Measurements from ENCODE around the gene AKR7A3.

The AKR7A3 gene

DNA sequence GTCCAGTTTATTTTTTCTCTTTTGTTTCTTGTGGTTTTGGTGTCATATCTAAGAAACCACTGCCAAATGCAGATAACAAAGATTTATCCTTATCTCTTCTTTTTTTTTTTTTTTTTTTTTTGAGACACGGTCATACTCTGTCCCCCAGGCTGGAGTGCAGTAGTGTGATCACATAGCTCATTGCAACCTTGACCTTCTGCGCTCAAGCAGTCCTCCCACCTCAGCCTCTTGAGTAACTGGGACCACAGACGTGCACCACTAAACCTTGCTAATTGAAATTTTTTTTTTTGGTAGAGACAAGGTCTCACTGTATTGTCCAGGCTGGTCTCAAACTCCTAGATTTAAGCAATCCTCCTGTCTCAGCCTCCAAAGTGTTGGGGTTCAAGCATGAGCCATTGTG, 32.5 kb upstream of the AKR7A3 start:
- TF ChIP-seq, protein P1, sequence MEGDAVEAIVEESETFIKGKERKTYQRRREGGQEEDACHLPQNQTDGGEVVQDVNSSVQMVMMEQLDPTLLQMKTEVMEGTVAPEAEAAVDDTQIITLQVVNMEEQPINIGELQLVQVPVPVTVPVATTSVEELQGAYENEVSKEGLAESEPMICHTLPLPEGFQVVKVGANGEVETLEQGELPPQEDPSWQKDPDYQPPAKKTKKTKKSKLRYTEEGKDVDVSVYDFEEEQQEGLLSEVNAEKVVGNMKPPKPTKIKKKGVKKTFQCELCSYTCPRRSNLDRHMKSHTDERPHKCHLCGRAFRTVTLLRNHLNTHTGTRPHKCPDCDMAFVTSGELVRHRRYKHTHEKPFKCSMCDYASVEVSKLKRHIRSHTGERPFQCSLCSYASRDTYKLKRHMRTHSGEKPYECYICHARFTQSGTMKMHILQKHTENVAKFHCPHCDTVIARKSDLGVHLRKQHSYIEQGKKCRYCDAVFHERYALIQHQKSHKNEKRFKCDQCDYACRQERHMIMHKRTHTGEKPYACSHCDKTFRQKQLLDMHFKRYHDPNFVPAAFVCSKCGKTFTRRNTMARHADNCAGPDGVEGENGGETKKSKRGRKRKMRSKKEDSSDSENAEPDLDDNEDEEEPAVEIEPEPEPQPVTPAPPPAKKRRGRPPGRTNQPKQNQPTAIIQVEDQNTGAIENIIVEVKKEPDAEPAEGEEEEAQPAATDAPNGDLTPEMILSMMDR (IDR thresholded peaks at IDR 0.05; ENCODE audit: insufficient read depth, low read depth, low read length, missing control alignments), result no peak
- no peak overlapping the region for H3K4me3 ChIP-seq (ENCODE audit: low read length)
- DNase-seq (ENCODE audit: low read depth), result no peak

GRCh38 chr1:19319196-19319595, 30.6 kb upstream of the AKR7A3 start:
- no peak overlapping the region for H3K4me3 ChIP-seq (ENCODE audit: low read length)
- DNase-seq (ENCODE audit: low read depth), result peak; percentile 61
- TF ChIP-seq, protein P1 (IDR thresholded peaks at IDR 0.05; ENCODE audit: insufficient read depth, low read depth, low read length, missing control alignments), result no peak

DNA sequence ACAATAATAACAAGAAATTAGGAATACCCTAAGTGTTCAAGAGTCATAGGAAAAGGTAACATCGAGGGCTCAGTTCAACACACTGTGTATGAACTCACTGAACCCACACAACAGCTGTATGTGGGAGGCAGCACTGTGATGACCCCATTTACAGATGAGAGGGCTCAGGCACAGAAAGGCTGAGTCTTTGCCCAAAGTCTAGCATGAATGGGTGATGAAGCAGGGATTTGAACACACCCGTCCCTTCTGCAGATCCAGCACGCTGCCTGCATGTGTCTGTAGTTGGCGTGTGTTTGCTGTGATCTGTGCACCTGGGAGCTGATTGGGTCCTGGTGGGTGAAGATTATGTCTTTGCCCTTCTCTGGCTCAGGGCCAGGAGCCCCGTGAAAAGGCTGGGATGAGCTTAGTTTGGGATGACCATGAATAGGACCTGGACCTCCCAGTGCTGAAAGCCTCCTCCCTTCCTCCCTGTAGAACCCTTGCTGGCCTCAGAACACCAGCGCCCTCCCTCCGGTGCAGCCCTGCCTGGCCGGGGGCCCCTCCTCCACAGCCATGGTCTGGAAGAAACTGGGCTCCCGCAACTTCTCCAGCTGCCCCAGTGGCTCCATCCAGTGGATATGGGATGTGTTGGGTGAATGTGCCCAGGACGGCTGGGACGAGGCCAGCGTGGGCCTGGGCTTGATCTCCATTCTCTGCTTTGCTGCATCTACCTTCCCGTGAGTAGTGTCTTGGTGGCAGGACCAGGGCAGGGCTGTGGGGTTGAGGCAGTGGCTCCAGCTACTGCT, 28.7 kb upstream of the AKR7A3 start:
- no peak for DNase-seq (ENCODE audit: low read depth)
- TF ChIP-seq, protein P1 (IDR thresholded peaks at IDR 0.05; ENCODE audit: insufficient read depth, low read depth, low read length, missing control alignments), result no peak
- H3K4me3 ChIP-seq (ENCODE audit: low read length), result no peak overlapping the region

DNA sequence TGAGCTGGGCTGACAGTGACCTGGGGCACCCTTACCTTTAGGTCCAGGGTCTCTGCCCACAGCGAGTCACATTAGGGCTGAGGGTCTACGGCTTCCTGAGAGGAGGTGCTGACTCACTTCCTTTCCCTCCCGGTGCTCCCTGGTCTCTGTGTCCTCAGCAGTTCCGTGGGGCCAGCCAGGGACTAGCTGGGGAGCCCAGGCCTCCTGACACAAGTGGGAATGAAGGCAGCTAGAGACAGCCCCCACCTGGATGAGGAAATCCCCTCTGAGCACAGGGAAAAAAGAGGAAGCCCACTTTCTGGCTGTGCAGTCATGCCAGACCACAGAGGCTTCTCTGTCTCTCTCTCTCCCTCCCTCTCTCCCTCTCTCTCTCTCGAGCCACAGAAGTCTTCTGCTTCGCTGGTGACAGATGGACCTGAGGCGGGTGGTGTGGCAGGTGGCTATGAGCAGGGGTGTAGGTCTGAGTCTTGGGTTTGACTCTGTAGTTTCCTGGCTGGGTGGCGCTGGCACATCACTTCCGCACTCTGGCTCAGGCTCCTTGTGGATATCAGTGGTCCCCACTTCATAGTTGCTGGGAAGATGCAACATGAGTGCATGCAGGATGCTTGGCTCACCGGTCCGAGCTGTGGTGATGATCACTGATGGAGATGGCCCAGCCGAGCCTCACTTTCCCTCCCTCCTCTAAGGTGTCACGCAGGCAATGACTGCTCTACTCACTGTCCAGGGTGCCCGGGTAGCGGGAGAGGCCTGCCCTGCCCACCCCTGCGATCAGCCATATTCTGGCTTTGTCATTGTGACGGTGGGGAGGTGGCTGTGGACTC, 27.0 kb upstream of the AKR7A3 start:
- no peak for DNase-seq (ENCODE audit: low read depth)
- H3K4me3 ChIP-seq (ENCODE audit: low read length), result no peak overlapping the region
- TF ChIP-seq, protein P1 (IDR thresholded peaks at IDR 0.05; ENCODE audit: insufficient read depth, low read depth, low read length, missing control alignments), result no peak

DNA sequence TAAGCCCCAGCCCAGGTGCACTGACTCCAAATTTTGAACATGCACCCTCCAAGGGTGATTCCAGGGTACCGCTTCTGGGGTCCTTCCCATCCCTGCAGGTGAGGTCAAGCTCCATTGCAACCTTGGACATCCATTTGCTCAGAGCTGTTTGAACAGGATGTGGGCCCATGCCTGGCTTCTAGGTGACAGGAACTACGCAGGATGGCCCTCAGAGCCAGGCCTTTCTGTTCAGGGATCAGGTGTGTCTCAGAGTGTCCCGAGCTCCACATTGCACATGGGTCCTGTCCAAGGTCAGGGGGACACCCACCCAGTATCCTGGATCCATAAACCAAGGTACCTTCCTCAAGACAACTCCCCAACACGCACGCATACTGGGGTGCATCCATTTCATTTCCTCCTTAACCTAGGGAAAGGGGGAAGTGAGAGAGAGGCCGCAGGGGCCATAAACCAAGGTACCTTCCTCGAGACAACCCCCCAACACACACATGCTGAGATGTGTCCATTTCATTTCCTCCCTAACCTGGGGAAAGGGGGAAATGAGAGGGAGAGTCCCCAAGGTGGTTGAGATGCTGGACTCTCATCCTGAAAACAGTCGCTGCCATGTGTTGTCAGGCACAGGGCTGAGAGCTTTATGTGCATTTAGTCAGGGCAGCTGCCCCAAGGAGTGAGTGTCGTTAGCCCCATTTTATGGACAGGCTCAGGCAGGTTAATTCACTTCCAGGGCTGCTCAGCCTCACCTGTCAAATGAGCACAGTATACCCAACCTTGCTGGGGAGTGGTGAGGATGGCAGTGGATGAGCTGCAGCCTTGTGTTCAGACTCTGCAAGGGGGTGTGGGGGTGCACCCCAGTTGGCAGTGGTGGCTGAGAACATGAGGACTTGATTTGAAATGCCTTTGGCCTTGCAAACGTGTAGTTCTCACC, 25.7 kb upstream of the AKR7A3 start:
- H3K4me3 ChIP-seq (ENCODE audit: low read length), result no peak overlapping the region
- TF ChIP-seq, protein P1 (IDR thresholded peaks at IDR 0.05; ENCODE audit: insufficient read depth, low read depth, low read length, missing control alignments), result no peak
- peak; percentile 51 for DNase-seq (ENCODE audit: low read depth)

DNA sequence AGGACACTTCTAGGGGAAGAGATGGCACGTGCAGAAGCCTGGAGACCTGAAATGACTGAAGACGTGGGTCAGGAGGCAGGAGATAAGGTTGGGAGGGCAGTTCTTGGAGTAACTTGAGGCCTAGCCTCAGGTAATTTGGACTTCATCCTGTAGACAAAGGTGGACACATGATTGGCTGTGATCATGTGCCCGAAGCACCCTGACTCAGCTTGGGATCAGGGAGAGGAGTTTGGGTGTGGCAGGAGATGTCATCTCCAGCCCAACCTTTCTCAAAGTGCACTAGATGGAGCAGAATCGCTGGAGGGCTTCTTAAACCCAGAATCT, 25.0 kb upstream of the AKR7A3 start:
- H3K4me3 ChIP-seq (ENCODE audit: low read length), result no peak overlapping the region
- DNase-seq (ENCODE audit: low read depth), result peak; percentile 52
- TF ChIP-seq, protein P1 (IDR thresholded peaks at IDR 0.05; ENCODE audit: insufficient read depth, low read depth, low read length, missing control alignments), result no peak
